H1 (cell line): ENCODE data around the gene SOBP. TPM values are rescaled to one million over a fixed set of nuclear protein-coding genes. Genes with fewer than 3 reads are reported as not detected.

ENCODE experiments used
- CTCF ChIA-PET: fragments of 300-600 bp; sonication (Branson Sonifier 250); formaldehyde crosslinking; loops from one replicate; lab custom pipeline; 2021; ENCODE audit not compliant: partially characterized antibody; lab: Charles Lee
- POLR2A ChIA-PET: fragments of 300-600 bp; sonication (Branson Sonifier 250); formaldehyde crosslinking; loops from one replicate; lab custom pipeline; 2021; ENCODE audit warnings: inconsistent platforms; ENCODE audit not compliant: partially characterized antibody; lab: Charles Lee
- DNase-seq, 2 experiments: peaks; one replicate each; pipeline versions ENCODE4 v3.0.0 to v3.0.0-alpha.2; 2010 to 2022; ENCODE audit warnings: low spot score in 2 of 2, low read depth in 1 of 2, mixed read lengths in 1 of 2
- FAIRE-seq: peaks from 2 replicates; lab custom pipeline; 2011; peaks lifted over from hg19 to GRCh38; lab: Jason Lieb, UNC
- H2AFZ ChIP-seq: 2 replicates; pipeline ENCODE4 v1.8.1; 2012; ENCODE audit warnings: low read length, inconsistent platforms
- H2AK5ac ChIP-seq: 2 replicates; pipeline ENCODE4 v1.6.1; 2013; ENCODE audit warnings: low read depth, low read length
- H2BK120ac ChIP-seq: replicated peaks from 2 replicates; pipeline ENCODE3; 2013; ENCODE audit warnings: low read depth, low read length, inconsistent platforms
- H2BK12ac ChIP-seq: 2 replicates; pipeline ENCODE4 v1.6.1; 2013; ENCODE audit warnings: low read depth, low read length
- H2BK15ac ChIP-seq: 2 replicates; pipeline ENCODE4 v1.6.1; 2013; ENCODE audit warnings: low read length
- H2BK20ac ChIP-seq: 2 replicates; pipeline ENCODE4 v1.6.1; 2013; ENCODE audit warnings: low read length
- H2BK5ac ChIP-seq: 2 replicates; pipeline ENCODE4 v1.6.1; 2013; ENCODE audit warnings: low read depth, low read length
- H3K14ac ChIP-seq: 2 replicates; pipeline ENCODE4 v1.6.1; 2013; ENCODE audit warnings: inconsistent platforms; ENCODE audit not compliant: insufficient read length
- H3K18ac ChIP-seq: 2 replicates; pipeline ENCODE4 v1.6.1; 2013; ENCODE audit warnings: low read length; ENCODE audit errors: extremely low read depth
- H3K23ac ChIP-seq: 2 replicates; pipeline ENCODE4 v1.6.1; 2013; ENCODE audit warnings: inconsistent platforms; ENCODE audit not compliant: insufficient read length
- H3K23me2 ChIP-seq: 2 replicates; pipeline ENCODE4 v1.6.1; 2013; ENCODE audit warnings: low read depth, low read length
- H3K27ac ChIP-seq: 2 replicates; pipeline ENCODE4 v1.6.1; 2011; ENCODE audit warnings: low read depth, low read length, inconsistent platforms
- H3K27me3 ChIP-seq, 4 experiments: replicated peaks in 1 of 4; 1 replicate in 1 of 4; 2 replicates in 3 of 4; pipeline versions ENCODE4 v1.6.1 to v1.8.1; 2011 to 2013; ENCODE audit warnings: low read length in 3 of 4, mild to moderate bottlenecking in 3 of 4, inconsistent platforms in 2 of 4, mixed read lengths in 2 of 4, moderate library complexity in 1 of 4; ENCODE audit not compliant: control insufficient read depth in 3 of 4, insufficient read depth in 3 of 4; ENCODE audit errors: extremely low read depth in 1 of 4
- H3K36me3 ChIP-seq, 4 experiments: 2 replicates each; pipeline versions ENCODE4 v1.6.1 to v1.8.1; 2011 to 2013; ENCODE audit warnings: mild to moderate bottlenecking in 4 of 4, low read length in 3 of 4, moderate library complexity in 2 of 4, control low read depth in 1 of 4, inconsistent platforms in 1 of 4; ENCODE audit not compliant: insufficient read depth in 4 of 4, control insufficient read depth in 2 of 4
- H3K4ac ChIP-seq: replicated peaks from 2 replicates; pipeline ENCODE3; 2013; ENCODE audit warnings: low read length, low read depth, mixed read lengths, inconsistent platforms; ENCODE audit not compliant: insufficient read length
- H3K4me1 ChIP-seq, 4 experiments: replicated peaks in 1 of 4; 1 replicate in 1 of 4; 2 replicates in 3 of 4; pipeline versions ENCODE4 v1.6.1 to v1.8.1; 2011 to 2013; ENCODE audit warnings: low read length in 3 of 4, inconsistent platforms in 2 of 4, mixed read lengths in 1 of 4; ENCODE audit not compliant: insufficient read depth in 4 of 4, control insufficient read depth in 3 of 4
- H3K4me2 ChIP-seq, 2 experiments: 2 replicates each; pipeline versions ENCODE4 v1.6.1 to v1.8.1; 2011 to 2013; ENCODE audit warnings: low read depth in 2 of 2, low read length in 2 of 2, control low read depth in 1 of 2, inconsistent platforms in 1 of 2, mild to moderate bottlenecking in 1 of 2; ENCODE audit not compliant: insufficient read depth in 1 of 2
- H3K4me3 ChIP-seq, 4 experiments: fragments of 200-600, 300-600 bp in 1 of 4; sonication (generic), shearing (Covaris generic), sonication (Bioruptor Twin) in 1 of 4; 2 replicates each; pipeline versions ENCODE4 v1.5.1 to v1.8.1; 2011 to 2016; ENCODE audit warnings: low read length in 4 of 4, low read depth in 3 of 4, control low read depth in 2 of 4, inconsistent platforms in 2 of 4, mild to moderate bottlenecking in 2 of 4, mixed read lengths in 1 of 4, moderate library complexity in 1 of 4; ENCODE audit not compliant: insufficient read depth in 2 of 4; ENCODE audit errors: extremely low read depth in 1 of 4
- H3K56ac ChIP-seq: replicated peaks from 2 replicates; pipeline ENCODE3; 2013; ENCODE audit warnings: low read depth, mild to moderate bottlenecking, mixed read lengths, low read length, inconsistent platforms; ENCODE audit not compliant: insufficient read length
- H3K79me1 ChIP-seq: 2 replicates; pipeline ENCODE4 v1.6.1; 2013; ENCODE audit warnings: low read depth, low read length, control low read depth
- H3K79me2 ChIP-seq, 2 experiments: 2 replicates each; pipeline versions ENCODE4 v1.6.1 to v1.8.1; 2012 to 2013; ENCODE audit warnings: low read length in 2 of 2, mild to moderate bottlenecking in 2 of 2, inconsistent platforms in 1 of 2; ENCODE audit not compliant: insufficient read depth in 2 of 2, control insufficient read depth in 1 of 2
- H3K9ac ChIP-seq, 4 experiments: replicated peaks in 1 of 4; 1 replicate in 1 of 4; 2 replicates in 3 of 4; pipeline versions ENCODE4 v1.6.1 to v1.8.1; 2011 to 2013; ENCODE audit warnings: low read depth in 3 of 4, low read length in 3 of 4, control low read depth in 2 of 4, mild to moderate bottlenecking in 2 of 4, moderate library complexity in 2 of 4, inconsistent platforms in 1 of 4; ENCODE audit errors: extremely low read depth in 1 of 4
- H3K9me3 ChIP-seq, 2 experiments: 2 replicates each; pipeline versions ENCODE4 v1.6.1 to v1.8.1; 2012 to 2013; ENCODE audit warnings: mild to moderate bottlenecking in 2 of 2, moderate library complexity in 2 of 2, control low read depth in 1 of 2, inconsistent platforms in 1 of 2, low read depth in 1 of 2, low read length in 1 of 2, mixed read lengths in 1 of 2; ENCODE audit not compliant: insufficient read depth in 2 of 2
- H4K20me1 ChIP-seq, 2 experiments: replicated peaks in 1 of 2; 2 replicates each; pipeline versions ENCODE3 to v1.8.1; 2011 to 2013; ENCODE audit warnings: inconsistent platforms in 2 of 2, low read length in 2 of 2, mild to moderate bottlenecking in 1 of 2; ENCODE audit not compliant: insufficient read depth in 2 of 2, control insufficient read depth in 1 of 2
- H4K5ac ChIP-seq: 2 replicates; pipeline ENCODE4 v1.6.1; 2013; ENCODE audit warnings: low read length, low read depth, mixed read lengths, inconsistent platforms; ENCODE audit not compliant: insufficient read length
- H4K8ac ChIP-seq: 2 replicates; pipeline ENCODE4 v1.8.0; 2013; ENCODE audit warnings: mild to moderate bottlenecking, moderate library complexity, low read length, inconsistent platforms; ENCODE audit not compliant: insufficient read depth; ENCODE audit errors: extremely low read depth
- H4K91ac ChIP-seq: replicated peaks from 2 replicates; pipeline ENCODE3; 2013; ENCODE audit warnings: low read length, mixed read lengths, inconsistent platforms; ENCODE audit not compliant: insufficient read length
- EP300 ChIP-seq, 2 experiments: IDR thresholded peaks; 1 replicate in 1 of 2; 2 replicates in 1 of 2; pipeline ENCODE4 v1.6.1; 2011 to 2012; ENCODE audit warnings: low read depth in 2 of 2, low read length in 2 of 2, mild to moderate bottlenecking in 2 of 2, borderline replicate concordance in 1 of 2, inconsistent platforms in 1 of 2, moderate library complexity in 1 of 2
- GABPA ChIP-seq: IDR thresholded peaks from 2 replicates; pipeline ENCODE4 v1.6.1; 2011; ENCODE audit warnings: mild to moderate bottlenecking, low read length, moderate library complexity, borderline replicate concordance; ENCODE audit not compliant: insufficient read depth
- SP2 ChIP-seq: IDR thresholded peaks from 2 replicates; pipeline ENCODE4 v1.6.1; 2012; ENCODE audit warnings: mild to moderate bottlenecking, low read length, inconsistent platforms
- WGBS, 2 experiments: shearing (Covaris generic) in 1 of 2; methylation state at CpG; one replicate each; pipeline versions ENCODE4 v1.1.6 to v1.1.7; 2013 to 2015; ENCODE audit warnings: low lambda C conversion rate in 2 of 2, mixed read lengths in 2 of 2, inconsistent platforms in 1 of 2, low coverage in 1 of 2, missing lambda C conversion rate in 1 of 2; ENCODE audit not compliant: insufficient replicate concordance in 2 of 2, insufficient coverage in 1 of 2, insufficient read length in 1 of 2; ENCODE audit errors: extremely low coverage in 1 of 2, missing lambda C conversion rate in 1 of 2; 5-methylcytosine and 5-hydroxymethylcytosine counted together
- polyA plus RNA-seq, 7 experiments: library from polyadenylated mRNA; depleted of rRNA in 3 of 7; stranded (reverse) in 5 of 7; unstranded in 2 of 7; fragments of >200 nt in 5 of 7; fragments of 200-250 nt in 2 of 7; gene quantifications; 1 replicate in 5 of 7; 2 replicates in 1 of 7; 4 replicates in 1 of 7; pipeline versions ENCODE4 v1.2.1 to v1.2.3, GENCODE V29; 2011 to 2013; ENCODE audit warnings: missing spikeins in 2 of 7, mixed read lengths in 2 of 7
- total RNA-seq: library from RNA; stranded (reverse); fragmentation: NEBNext Ultra II Directional; extraction: Animal tissue kit (Norgen Biotek cat#: 25700); gene quantifications from 2 replicates; pipeline ENCODE4 v1.2.1, GENCODE V29; 2021

SOBP gene
- total and polyA plus RNA-seq, 2 of the 8 experiments (the other 6 are each of a cell fraction or from before 2014, with no cell fraction given) = 0.45 to 6.2 TPM

GRCh38 chr6:107621229-107621937 is 131.5 kb downstream of the SOBP start:
- H3K56ac ChIP-seq = no peak overlapping the region
- H2BK5ac ChIP-seq = no peak overlapping the region
- 76% methylated on average over 6 of the region's 6 CpGs; no CpG with 5 or more reads in 1 of the 2 experiments for WGBS, 2 experiments
- H3K18ac ChIP-seq = no peak overlapping the region
- H2BK15ac ChIP-seq = no peak overlapping the region
- no peaks in the 10 kb centered on the region for H4K20me1 ChIP-seq
- H3K79me2 ChIP-seq = no peaks in the 10 kb centered on the region
- no peak overlapping the region for H2AFZ ChIP-seq
- H2BK12ac ChIP-seq = no peak overlapping the region
- no peak overlapping the region for H3K9ac ChIP-seq
- no peak overlapping the region for H3K4ac ChIP-seq
- no peak overlapping the region for H2BK20ac ChIP-seq
- H3K23ac ChIP-seq = no peak overlapping the region
- no peak overlapping the region for H4K5ac ChIP-seq
- H3K23me2 ChIP-seq = no peaks in the 10 kb centered on the region
- ChIA-PET POLR2A (interaction anchor here (4.1 kb wide), 1 partner anchor 7 kb away, joined by 12 read pairs; no protein-coding TSS in a partner anchor), CTCF (interaction anchor here (0.6 to 1.7 kb wide), 6 partner anchors 10 to 49 kb away, joined by 3 to 9 read pairs (median 5); no protein-coding TSS in a partner anchor)
- H3K27me3 ChIP-seq = no peaks in the 10 kb centered on the region
- H2BK120ac ChIP-seq = no peak overlapping the region
- H3K4me1 ChIP-seq = peaks cover 5 to 20% (median 16%) of the 10 kb centered on the region in 4 experiments
- H2AK5ac ChIP-seq = no peak overlapping the region
- H4K8ac ChIP-seq = no peak overlapping the region
- H3K4me2 ChIP-seq = no peak overlapping the region
- peak; percentile 55 for FAIRE-seq
- no peak for DNase-seq
- H3K27ac ChIP-seq = no peak overlapping the region
- no peaks in the 10 kb centered on the region for H3K36me3 ChIP-seq
- no peaks in the 10 kb centered on the region for H3K9me3 ChIP-seq
- H4K91ac ChIP-seq = no peak overlapping the region
- H3K79me1 ChIP-seq = no peaks in the 10 kb centered on the region
- no peak overlapping the region for H3K4me3 ChIP-seq
- H3K14ac ChIP-seq = no peak overlapping the region
- TF ChIP-seq SP2 = no peak
- no peak for TF ChIP-seq GABPA
- no peak for TF ChIP-seq EP300 (IDR thresholded peaks at IDR 0.05; ENCODE audit: borderline replicate concordance in 1 of 2, low read depth in 2 of 2, low read length in 2 of 2)
